Measurements from ENCODE around the gene LFNG. TPM values are rescaled to one million over a fixed set of nuclear protein-coding genes. Genes with fewer than 3 reads are reported as not detected.
A peak's percentile ranks its signal among the peaks of the same experiment; 100 is the strongest.

The LFNG gene
- total and polyA plus RNA-seq, 2 experiments from 2014 or later: 0.45 to 1.3 TPM

DNA sequence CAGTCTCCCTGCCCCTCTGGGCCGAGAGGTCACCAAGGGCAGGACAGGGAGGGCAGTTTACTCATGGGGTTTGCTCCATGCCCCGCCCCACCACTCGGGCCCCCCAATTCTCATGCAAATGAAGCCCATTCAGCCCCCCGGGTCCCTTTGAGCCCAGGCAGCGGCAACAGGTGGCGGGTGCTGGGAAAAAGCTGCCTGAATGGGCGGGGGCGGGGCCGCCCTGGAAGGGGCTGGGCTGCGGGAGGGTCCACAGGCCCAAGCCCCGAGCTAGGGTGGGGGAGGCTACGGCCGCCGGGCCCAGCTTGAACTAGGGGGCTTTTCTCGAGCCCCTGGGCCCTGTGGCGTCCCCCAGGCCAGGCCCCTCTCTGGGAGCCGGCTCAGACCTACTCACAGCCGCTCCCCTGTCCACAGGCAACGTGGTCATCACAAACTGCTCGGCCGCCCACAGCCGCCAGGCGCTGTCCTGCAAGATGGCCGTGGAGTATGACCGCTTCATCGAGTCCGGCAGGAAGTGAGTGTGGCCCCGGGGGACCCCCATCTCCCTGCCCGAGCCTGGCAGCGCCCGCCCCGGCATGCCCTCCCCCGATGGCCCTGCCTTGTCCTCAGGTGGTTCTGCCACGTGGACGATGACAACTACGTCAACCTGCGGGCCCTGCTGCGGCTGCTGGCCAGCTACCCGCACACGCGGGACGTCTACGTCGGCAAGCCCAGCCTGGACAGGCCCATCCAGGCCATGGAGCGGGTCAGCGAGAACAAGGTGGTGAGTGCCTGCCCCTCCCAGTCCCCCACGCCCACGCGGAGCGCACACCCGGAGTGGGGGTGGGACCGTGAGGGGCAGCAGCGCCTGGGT lies 5.5 kb downstream of the LFNG start:
- Histone ChIP-seq H3K9me3 (ENCODE audit: low read depth) (no peaks in the 10 kb centered on the region), H3K36me3 (no peaks in the 10 kb centered on the region), H3K27ac (no peak overlapping the region), H3K4me3 (no peak overlapping the region), H3K4me1 (ENCODE audit: low read depth) (peaks cover 4% of the 10 kb centered on the region), H3K27me3 (peaks cover 19% of the 10 kb centered on the region)
- no peak for DNase-seq (ENCODE audit: low read depth in 1 of 2, low spot score in 1 of 2)
- TF ChIP-seq CTCF (IDR thresholded peaks at IDR 0.05; ENCODE audit: low read depth, low read length): no peak

- Histone ChIP-seq H3K27ac (no peak overlapping the region), H3K4me1 (ENCODE audit: low read depth) (peaks cover 4% of the 10 kb centered on the region), H3K9me3 (ENCODE audit: low read depth) (no peaks in the 10 kb centered on the region), H3K4me3 (no peak overlapping the region), H3K36me3 (no peaks in the 10 kb centered on the region), H3K27me3 (peaks cover 15% of the 10 kb centered on the region)
- TF ChIP-seq CTCF (IDR thresholded peaks at IDR 0.05; ENCODE audit: low read depth, low read length): no peak
- no peak for DNase-seq (ENCODE audit: low read depth in 1 of 2, low spot score in 1 of 2)
Measured at GRCh38 chr7:2525658-2526630, 6.4 kb downstream of the LFNG start.

GRCh38 chr7:2526659-2527504 lies 7.3 kb downstream of the LFNG start:
- H3K4me3 ChIP-seq: no peak overlapping the region
- no peak for TF ChIP-seq CTCF (IDR thresholded peaks at IDR 0.05; ENCODE audit: low read depth, low read length)
- peaks cover 7% of the 10 kb centered on the region for H3K4me1 ChIP-seq (ENCODE audit: low read depth)
- no peak for DNase-seq (ENCODE audit: low read depth in 1 of 2, low spot score in 1 of 2)
- H3K9me3 ChIP-seq (ENCODE audit: low read depth): no peaks in the 10 kb centered on the region
- H3K27ac ChIP-seq: no peak overlapping the region
- H3K27me3 ChIP-seq: peaks cover 8% of the 10 kb centered on the region
- no peaks in the 10 kb centered on the region for H3K36me3 ChIP-seq

- TF ChIP-seq CTCF (IDR thresholded peaks at IDR 0.05; ENCODE audit: low read depth, low read length): no peak
- Histone ChIP-seq H3K9me3 (ENCODE audit: low read depth) (no peaks in the 10 kb centered on the region), H3K4me1 (ENCODE audit: low read depth) (peaks cover 7% of the 10 kb centered on the region), H3K27me3 (peaks cover 6% of the 10 kb centered on the region), H3K27ac (no peak overlapping the region), H3K36me3 (no peaks in the 10 kb centered on the region), H3K4me3 (no peak overlapping the region)
- DNase-seq (ENCODE audit: low read depth in 1 of 2, low spot score in 1 of 2): peak in 1 of 2 donors; percentile 49
Measured at GRCh38 chr7:2527505-2528467, 8.2 kb downstream of the LFNG start.
